NB4 (cell line): ENCODE data around the gene ANKRD34B.

Experiments
- DNase-seq: peaks from one replicate; pipeline ENCODE4 v3.0.0; 2010; ENCODE audit warnings: low read depth
- H3K4me3 ChIP-seq: one replicate; pipeline ENCODE4 v1.5.1; 2011; ENCODE audit warnings: mild to moderate bottlenecking, low read depth, low read length, moderate library complexity
- MAX ChIP-seq: IDR thresholded peaks from 2 replicates; pipeline ENCODE4 v1.6.1; 2011; ENCODE audit warnings: low read depth, low read length
- MYC ChIP-seq: IDR thresholded peaks from 2 replicates; pipeline ENCODE4 v1.6.1; 2011; ENCODE audit warnings: low read depth, low read length
- POLR2A ChIP-seq: IDR thresholded peaks from 2 replicates; pipeline ENCODE4 v1.6.1; 2011; ENCODE audit warnings: mild to moderate bottlenecking; ENCODE audit not compliant: insufficient read length; ENCODE audit errors: extremely low read depth
- TF ChIP-seq, protein P1 (sequence below): IDR thresholded peaks from one replicate; pipeline ENCODE4 v1.5.1; 2012; ENCODE audit warnings: low read depth, low read length

Gene ANKRD34B

GRCh38 chr5:80569961-80570786 is at the start of gene ANKRD34B:
TSS of gene ANKRD34B (minus strand) at chr5:80570280. CDS start at chr5:80560019, 10,261 bp downstream.
- no peak for DNase-seq
- no peak within 1 kb of the TSS for H3K4me3 ChIP-seq
- TF ChIP-seq, protein P1, sequence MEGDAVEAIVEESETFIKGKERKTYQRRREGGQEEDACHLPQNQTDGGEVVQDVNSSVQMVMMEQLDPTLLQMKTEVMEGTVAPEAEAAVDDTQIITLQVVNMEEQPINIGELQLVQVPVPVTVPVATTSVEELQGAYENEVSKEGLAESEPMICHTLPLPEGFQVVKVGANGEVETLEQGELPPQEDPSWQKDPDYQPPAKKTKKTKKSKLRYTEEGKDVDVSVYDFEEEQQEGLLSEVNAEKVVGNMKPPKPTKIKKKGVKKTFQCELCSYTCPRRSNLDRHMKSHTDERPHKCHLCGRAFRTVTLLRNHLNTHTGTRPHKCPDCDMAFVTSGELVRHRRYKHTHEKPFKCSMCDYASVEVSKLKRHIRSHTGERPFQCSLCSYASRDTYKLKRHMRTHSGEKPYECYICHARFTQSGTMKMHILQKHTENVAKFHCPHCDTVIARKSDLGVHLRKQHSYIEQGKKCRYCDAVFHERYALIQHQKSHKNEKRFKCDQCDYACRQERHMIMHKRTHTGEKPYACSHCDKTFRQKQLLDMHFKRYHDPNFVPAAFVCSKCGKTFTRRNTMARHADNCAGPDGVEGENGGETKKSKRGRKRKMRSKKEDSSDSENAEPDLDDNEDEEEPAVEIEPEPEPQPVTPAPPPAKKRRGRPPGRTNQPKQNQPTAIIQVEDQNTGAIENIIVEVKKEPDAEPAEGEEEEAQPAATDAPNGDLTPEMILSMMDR, result no peak
- TF ChIP-seq MYC (no peak), POLR2A (no peak), MAX (no peak)

GRCh38 chr5:80619086-80619485 is 49.0 kb upstream of the ANKRD34B start:
- no peak for DNase-seq
- no peak overlapping the region for H3K4me3 ChIP-seq
- no peak for TF ChIP-seq POLR2A
- TF ChIP-seq MAX, result no peak
- TF ChIP-seq, protein P1, result no peak
- no peak for TF ChIP-seq MYC

GRCh38 chr5:80618438-80618837 is 48.4 kb upstream of the ANKRD34B start:
- no peak overlapping the region for H3K4me3 ChIP-seq
- no peak for TF ChIP-seq MYC
- DNase-seq, result no peak

DNA sequence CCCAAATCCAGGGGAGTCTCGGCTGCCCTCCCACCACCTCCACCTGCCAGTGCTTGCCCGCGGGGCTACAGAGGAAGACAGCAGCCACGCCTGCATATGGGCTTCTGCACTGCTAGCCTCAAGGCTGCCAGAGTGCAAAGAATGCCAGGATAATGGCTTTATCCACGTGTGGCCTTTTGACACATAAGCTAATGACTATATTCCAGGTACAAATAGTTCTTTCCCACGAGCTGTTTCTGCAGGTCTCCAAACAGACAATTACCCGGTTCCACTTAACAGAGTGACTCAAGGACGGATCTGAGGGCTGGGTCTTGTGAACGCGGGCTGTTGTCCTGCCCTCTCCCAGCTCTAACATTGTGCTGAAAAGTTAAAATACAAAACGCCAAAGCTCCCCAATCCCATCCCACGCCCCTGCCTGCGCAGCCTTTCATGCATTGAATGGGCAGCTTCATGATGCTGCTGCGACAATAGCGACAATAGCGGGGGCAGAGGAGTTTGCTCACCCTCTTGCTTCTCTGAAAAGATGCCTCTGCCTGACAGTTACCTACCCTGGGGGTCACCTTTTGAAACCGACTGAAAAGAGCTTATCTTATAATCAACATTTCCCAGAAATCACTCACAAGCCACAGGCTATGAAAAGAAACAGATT is 45.3 kb upstream of the ANKRD34B start:
- no peak for DNase-seq
- TF ChIP-seq POLR2A, result no peak
- TF ChIP-seq MYC, result no peak
- TF ChIP-seq, protein P1, result no peak
- no peak for TF ChIP-seq MAX
- no peak overlapping the region for H3K4me3 ChIP-seq

DNA sequence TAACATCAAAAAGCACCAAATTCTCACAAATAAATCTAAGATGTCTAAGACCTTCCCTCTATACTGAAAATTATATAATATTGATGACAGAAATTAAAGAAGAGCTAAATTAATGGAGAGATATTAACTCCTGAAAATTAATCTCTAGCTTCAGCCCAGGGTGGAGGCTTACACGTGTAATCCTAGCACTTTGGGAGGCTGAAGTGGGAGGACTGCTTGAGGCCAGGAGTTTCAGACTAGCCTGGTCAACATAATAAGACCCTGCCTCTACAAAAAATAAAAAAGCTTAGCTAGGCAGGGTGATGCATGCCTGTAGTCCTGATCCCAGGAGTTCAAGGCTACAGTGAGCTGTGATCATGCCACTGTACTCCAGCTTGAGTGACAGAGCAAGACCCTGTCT is 39.6 kb upstream of the ANKRD34B start:
- TF ChIP-seq MYC (no peak), POLR2A (no peak), MAX (no peak)
- TF ChIP-seq, protein P1, result no peak
- no peak overlapping the region for H3K4me3 ChIP-seq
- no peak for DNase-seq

- H3K4me3 ChIP-seq, result no peak overlapping the region
- peak; percentile 60 for DNase-seq
- TF ChIP-seq, protein P1, result no peak
- TF ChIP-seq POLR2A (no peak), MYC (no peak), MAX (no peak)
Observed at GRCh38 chr5:80608731-80609130, 38.7 kb upstream of the ANKRD34B start.
